GM18520 (cell line): Measurements from ENCODE around the gene TRIB2.

Experiments used
- ATAC-seq: cut with Tn5 transposase; IDR thresholded peaks from one replicate; pipeline ENCODE4 v1.9.1; 2021; ENCODE audit not compliant: unreplicated experiment

TRIB2 gene

DNA sequence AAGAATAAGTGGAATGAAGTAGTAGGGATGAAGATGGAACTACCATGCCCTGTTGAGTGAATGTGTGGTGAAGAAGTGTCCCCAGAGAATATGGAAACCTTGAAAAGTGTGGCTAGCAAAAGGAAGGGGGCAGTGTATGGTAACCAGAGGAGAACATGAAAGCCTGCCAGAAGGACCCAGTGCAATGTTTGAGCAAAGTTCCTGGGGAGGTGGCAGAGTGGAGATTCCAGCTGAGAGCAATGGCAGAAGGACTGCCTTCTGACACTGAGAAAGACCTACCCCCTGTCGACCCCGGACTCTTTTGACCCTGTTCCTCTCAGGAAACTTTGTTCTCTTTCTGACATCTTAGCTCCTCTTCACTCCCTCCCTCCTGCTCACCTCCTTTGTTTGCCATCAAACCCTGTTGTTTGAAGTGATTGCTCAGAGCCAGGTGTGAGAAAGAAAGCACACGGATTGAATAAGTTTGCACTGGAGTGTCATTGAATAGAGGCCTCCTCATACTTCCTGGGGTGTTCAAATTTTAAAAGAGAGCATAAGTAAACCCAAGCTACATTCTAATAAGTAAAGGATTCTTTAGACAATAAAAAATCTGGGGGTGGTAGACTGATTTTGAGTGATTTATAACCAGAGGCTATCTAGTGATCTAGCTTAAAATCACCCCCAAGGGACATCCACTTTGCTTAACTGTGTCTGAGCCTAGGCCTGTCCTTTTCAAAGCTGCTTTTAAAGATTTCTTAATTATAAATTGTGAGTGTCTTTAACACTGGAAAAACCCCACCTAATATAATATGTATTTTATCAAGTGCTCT, 57.1 kb downstream of the TRIB2 start:
- ATAC-seq: no peak

DNA sequence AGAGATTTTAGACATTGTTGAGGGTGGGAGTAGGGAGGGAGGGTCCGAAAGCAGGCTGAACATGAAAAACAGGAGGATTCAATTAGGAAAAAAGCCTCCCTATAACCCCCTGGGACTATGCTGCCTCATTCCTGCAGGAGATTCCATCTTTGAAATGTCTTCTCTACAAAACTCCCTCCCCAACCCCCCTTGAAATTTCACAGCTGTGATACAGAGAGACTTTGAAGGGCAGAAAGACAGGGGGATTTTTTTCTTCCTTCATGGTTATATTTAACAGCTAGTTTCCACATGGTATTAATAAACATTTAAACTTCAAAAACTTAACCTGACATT, 57.6 kb downstream of the TRIB2 start:
- no peak for ATAC-seq

DNA sequence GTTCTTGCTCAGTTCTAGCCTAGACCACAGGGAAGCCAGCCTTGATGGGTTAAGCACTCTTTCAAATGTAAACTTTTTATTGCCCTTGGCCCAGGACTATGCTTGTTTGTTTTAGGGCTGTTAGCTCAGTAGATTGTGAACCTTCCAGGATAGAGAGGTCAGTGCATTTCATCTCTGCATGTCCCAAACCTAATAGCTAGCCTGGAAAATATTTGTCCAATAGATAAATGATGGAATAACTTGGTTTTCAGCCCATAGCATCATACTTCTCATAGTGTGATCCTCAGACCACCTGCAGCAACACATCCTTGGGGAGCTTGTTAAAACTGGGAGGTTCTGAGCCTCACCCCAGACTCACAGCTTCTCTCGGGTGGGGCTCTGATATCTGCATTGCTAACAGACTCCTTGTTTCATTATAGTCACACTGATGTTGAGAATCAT, 59.8 kb downstream of the TRIB2 start:
- ATAC-seq: no peak

DNA sequence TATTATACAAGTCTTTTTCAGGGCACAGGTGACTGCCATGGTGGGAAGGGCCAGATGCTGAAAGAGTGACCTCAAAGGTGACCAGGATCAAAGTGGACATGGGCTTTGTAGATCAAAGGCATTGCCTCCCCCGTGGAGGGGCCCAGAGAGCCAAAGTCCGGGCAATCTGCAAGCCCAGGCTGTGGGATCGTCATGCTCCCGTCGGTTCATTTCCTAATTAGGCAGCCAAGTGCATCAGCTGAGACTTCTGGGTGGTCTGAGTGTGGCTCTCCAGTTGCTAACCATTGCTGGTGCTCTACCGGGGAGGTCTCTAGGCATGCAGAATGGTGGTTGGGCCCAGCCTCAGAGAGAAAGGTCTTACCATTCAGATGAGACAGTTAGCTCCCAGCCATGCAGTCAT, 61.6 kb downstream of the TRIB2 start:
- no peak for ATAC-seq

DNA sequence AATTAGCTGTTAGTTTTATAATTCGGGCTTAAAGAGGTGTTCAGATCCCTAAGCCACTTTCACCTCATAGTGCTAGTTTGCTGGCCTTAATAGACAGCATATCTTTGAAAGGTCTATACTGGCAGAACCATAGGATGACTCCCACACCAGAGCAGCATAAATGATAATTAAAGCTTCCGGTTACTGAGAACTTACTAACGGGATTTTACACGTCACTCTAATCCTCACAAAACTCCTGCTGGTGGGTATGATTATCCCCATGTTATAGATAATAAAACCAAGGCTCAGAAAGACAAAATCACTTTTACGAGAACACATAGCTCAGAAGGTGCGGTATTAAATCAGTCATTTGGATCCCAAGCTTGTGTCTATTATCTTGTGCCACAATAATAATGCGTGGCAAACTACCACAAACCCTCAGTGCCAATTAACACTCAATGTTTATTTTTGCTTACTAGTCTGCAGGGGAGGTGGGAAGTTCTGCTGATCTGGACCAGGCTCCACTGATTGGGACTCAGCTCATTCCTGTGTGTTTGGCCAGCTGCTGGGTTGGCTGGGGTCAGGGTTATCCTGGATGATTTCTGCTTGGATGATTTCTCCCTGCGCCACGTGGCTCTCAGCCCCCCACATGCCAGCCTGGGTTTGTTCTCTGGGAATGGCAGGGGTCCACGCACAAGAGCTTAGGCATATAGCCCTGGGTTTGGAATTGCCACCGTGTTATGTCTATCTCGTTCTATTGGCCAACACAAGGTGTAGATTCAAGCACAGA, 62.3 kb downstream of the TRIB2 start:
- no peak for ATAC-seq

DNA sequence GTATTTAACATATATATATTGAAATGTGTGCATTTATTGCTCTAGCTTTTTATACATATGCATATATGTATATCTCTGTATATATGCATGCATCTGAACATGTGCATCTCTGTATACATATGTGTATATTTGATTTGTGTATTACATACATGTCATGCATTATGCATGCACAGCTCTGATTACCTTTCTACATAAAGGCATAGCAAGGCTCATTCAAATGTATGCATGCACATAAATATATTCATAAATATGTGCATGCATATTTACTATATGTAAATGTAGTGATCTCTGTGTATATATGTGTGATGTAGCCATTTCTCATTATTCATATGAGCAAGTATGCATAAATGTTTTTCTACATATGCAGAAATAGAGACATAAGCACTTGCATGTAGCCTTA, 64.6 kb downstream of the TRIB2 start:
- ATAC-seq: no peak

DNA sequence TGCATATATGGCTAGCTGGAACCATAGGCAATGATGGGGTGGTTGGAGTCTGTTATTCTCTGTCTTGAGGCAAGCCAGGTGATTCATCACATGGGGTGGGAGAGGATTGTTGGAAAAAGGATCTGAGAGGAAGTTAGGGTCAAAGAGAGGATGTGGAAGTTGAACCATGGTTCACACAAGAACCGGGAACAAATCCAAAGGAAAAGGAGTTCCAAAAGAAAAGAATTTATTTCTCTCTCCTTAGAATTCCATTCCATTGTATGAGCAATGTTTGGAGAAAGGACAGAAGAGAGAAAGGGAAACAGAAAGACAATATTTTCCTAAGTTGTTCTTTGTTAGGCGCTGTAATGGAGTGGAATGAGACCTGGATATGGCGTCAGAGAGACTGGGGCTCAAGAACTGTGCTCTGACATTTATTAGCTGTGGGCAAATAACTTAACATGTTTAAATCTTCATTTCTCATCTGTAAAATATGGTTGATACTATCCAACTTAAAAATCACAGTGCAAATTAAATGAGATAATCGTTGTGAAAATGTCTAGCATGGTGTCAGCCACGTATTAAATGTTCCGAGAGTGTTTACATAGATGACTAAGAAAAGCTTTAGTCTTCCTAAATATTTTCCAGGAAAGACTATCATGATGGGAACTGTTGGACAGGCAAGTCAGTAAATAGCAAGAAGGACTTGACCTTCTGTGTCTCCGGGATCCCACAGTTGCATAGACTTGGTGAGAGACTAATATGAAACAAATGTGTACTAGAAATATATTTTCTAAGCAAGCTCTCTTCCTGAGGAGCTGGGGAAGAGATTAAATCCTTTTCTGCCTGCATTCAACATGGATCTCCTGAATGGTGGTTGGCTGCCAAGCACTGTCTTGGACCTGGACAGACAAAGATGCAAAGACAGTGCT, 71.4 kb downstream of the TRIB2 start:
- ATAC-seq: no peak

DNA sequence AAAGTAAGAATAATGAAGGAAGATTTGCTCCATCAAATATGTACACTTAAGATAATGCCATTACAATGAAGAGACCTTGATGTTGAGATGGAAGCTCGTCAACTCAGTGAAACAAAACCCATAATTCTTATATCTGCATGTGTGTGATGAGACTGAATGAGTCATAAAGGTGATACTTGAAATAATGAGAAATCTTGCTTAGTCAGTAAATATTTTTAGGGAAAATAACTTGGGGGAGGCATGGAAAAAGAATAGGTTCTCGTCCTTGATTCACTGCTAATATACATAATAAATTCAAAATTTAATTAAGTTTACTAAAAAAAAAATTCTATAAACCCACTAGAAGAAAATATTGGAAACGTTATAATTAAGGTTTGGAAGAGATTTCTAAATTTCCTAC, 75.2 kb downstream of the TRIB2 start:
- ATAC-seq: no peak
